ENCODE results near the gene DNAAF2. TPM values are rescaled to one million over a fixed set of nuclear protein-coding genes. Genes with fewer than 3 reads are reported as not detected.
A peak's percentile ranks its signal among the peaks of the same experiment; 100 is the strongest.
"Not testable (repeated sequence)": the region's sequence is repeated elsewhere in the genome, so short reads cannot be mapped to it uniquely, and the experiment has no call there.

The DNAAF2 gene
- total RNA-seq, 2 experiments from 2014 or later: 7.8 to 9.2 TPM

- Mint-ChIP-seq H3K4me3 (peak within 1 kb of the TSS; percentile 99), H3K27me3 (no peaks in the 10 kb centered on the region), H3K27ac (peak within 1 kb of the TSS; percentile 99), H3K9me3 (ENCODE audit: low read depth) (no peaks in the 10 kb centered on the region), H3K4me1 (peaks cover 19% of the 10 kb centered on the region), H3K36me3 (ENCODE audit: low read depth) (peaks cover 20% of the 10 kb centered on the region)
- ATAC-seq (peak; percentile 76), DNase-seq (peak; percentile 90)
- ChIA-PET CTCF (interaction anchor here (0.6 to 2.5 kb wide), 10 partner anchors 9 to 263 kb away, joined by 3 to 35 read pairs (median 4); partner anchors contain the start of genes DNAAF2, MGAT2, RPL36AL and RPS29), POLR2A (interaction anchor here (0.6 to 2.3 kb wide), 5 partner anchors 12 to 170 kb away, joined by 3 to 22 read pairs (median 8); partner anchors contain the start of genes DNAAF2, MGAT2, RPL36AL and RPS29)
- intact Hi-C loops (cut with DNase I, micrococcal nuclease): loop anchor here (1.0 kb wide), 4 partner anchors 12 to 170 kb away; partner anchors contain the start of genes MGAT2 (in 2 of the 2), RPL36AL (in 2 of the 2), RPS29 (in 2 of the 2) and KLHDC2 (in 1 of the 2)
Measured at GRCh38 chr14:49598485-49599300, 36.4 kb downstream of the DNAAF2 start, which contains the start of gene LRR1. LRR1 (plus strand) TSS chr14:49598940; CDS start chr14:49599021, 81 bp downstream.

DNA sequence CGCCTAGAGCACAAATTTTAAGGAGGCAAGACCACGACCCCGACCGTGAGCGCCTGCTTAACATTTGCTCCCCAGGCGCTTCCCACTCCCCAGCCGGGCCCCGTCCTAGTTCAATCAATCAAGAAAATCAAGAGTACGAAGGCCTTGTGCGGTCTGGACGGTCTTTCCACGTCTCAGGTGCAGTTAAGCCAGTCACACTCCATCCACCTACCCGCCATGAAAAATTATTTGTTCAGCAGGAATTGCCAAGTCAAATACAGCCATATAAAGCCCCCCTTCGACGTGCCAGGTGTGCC, 36.9 kb downstream of the DNAAF2 start:
- peak; percentile 9 for ATAC-seq
- CTCF ChIA-PET: interaction anchor here (1.4 to 2.5 kb wide), 5 partner anchors 11 to 137 kb away, joined by 3 to 35 read pairs (median 10); partner anchors contain the start of genes DNAAF2, MGAT2, RPL36AL and RPS29
- Mint-ChIP-seq H3K9me3 (ENCODE audit: low read depth) (no peaks in the 10 kb centered on the region), H3K27ac (peak overlapping the region; percentile 99), H3K4me1 (peaks cover 19% of the 10 kb centered on the region), H3K27me3 (no peaks in the 10 kb centered on the region), H3K36me3 (ENCODE audit: low read depth) (peaks cover 20% of the 10 kb centered on the region), H3K4me3 (peak overlapping the region; percentile 99)
- DNase-seq: no peak
- POLR2A ChIA-PET: interaction anchor here (1.8 to 2.3 kb wide), 2 partner anchors 12 to 23 kb away, joined by 17 to 22 read pairs; partner anchors contain the start of genes MGAT2, RPL36AL and RPS29
- intact Hi-C loops (cut with DNase I, micrococcal nuclease): loop anchor here (1.0 kb wide), 4 partner anchors 12 to 170 kb away; partner anchors contain the start of genes MGAT2 (in 2 of the 2), RPL36AL (in 2 of the 2), RPS29 (in 2 of the 2) and KLHDC2 (in 1 of the 2)

GRCh38 chr14:49594347-49595091, 40.5 kb downstream of the DNAAF2 start:
- CTCF ChIA-PET: interaction anchor here (0.6 to 3.5 kb wide), 5 partner anchors 8 to 133 kb away, joined by 3 to 41 read pairs (median 6); partner anchors contain the start of genes MGAT2, RPL36AL and RPS29
- POLR2A ChIA-PET: interaction anchor here (0.6 to 1.4 kb wide), 2 partner anchors 8 to 22 kb away, joined by 3 to 6 read pairs; partner anchors contain the start of gene RPS29
- intact Hi-C loops (cut with DNase I, micrococcal nuclease): no loop called here
- Mint-ChIP-seq H3K4me1 (peaks cover 8% of the 10 kb centered on the region), H3K9me3 (ENCODE audit: low read depth) (no peaks in the 10 kb centered on the region), H3K27me3 (no peaks in the 10 kb centered on the region), H3K27ac (no peak overlapping the region), H3K4me3 (no peak overlapping the region), H3K36me3 (ENCODE audit: low read depth) (peaks cover 6% of the 10 kb centered on the region)
- DNase-seq: peak; percentile 13
- ATAC-seq: no peak

- CTCF ChIA-PET: interaction anchor here (1.7 kb wide), 1 partner anchor 131 kb away, joined by 6 read pairs; no protein-coding TSS in a partner anchor
Measured at GRCh38 chr14:49593016-49593415, 42.0 kb downstream of the DNAAF2 start.

DNA sequence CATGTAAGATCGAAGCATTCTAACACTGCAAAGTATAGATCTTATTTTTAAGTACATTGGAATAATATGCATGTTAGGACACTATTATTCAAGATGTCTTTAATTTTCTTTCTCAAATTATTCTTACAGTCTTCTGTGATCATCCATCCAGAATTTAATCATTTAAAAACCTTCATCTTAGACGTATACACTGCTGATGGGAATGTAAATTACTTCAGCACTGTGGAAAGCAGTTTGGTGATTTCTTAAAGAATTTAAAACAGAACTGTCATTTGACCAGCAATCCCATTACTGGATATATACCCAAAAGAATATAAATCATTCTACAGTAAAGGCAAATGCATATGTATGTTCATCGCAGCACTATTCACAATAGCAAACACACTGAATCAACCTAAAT, 45.7 kb downstream of the DNAAF2 start:
- H3K4me3 Mint-ChIP-seq: no peak overlapping the region
- ChIA-PET POLR2A (interaction anchor here (0.6 kb wide), 1 partner anchor 31 kb away, joined by 3 read pairs; the partner anchor contains the start of genes MGAT2 and RPL36AL), CTCF (interaction anchor here (1.3 kb wide), 1 partner anchor 9 kb away, joined by 4 read pairs; the partner anchor contains the start of gene LRR1)
- ATAC-seq: no peak
- peak overlapping the region; percentile 1 for H3K27ac Mint-ChIP-seq
- DNase-seq: no peak
- intact Hi-C loops (cut with DNase I, micrococcal nuclease): loop anchor here in 1 of 2 experiments (10.0 kb wide), 1 partner anchor 125 kb away; no protein-coding TSS in a partner anchor
- H3K27me3 Mint-ChIP-seq: no peaks in the 10 kb centered on the region
- H3K9me3 Mint-ChIP-seq (ENCODE audit: low read depth): no peaks in the 10 kb centered on the region
- H3K4me1 Mint-ChIP-seq: peaks cover 8% of the 10 kb centered on the region
- peaks cover 21% of the 10 kb centered on the region for H3K36me3 Mint-ChIP-seq (ENCODE audit: low read depth)

More at GRCh38 chr14:49593016-49593415, 42.0 kb downstream of the DNAAF2 start:
- Mint-ChIP-seq H3K36me3 (ENCODE audit: low read depth) (no peaks in the 10 kb centered on the region), H3K27ac (no peak overlapping the region), H3K27me3 (no peaks in the 10 kb centered on the region), H3K4me1 (peaks cover 8% of the 10 kb centered on the region), H3K4me3 (no peak overlapping the region), H3K9me3 (ENCODE audit: low read depth) (no peaks in the 10 kb centered on the region)
- POLR2A ChIA-PET: no interaction called here
- DNase-seq (no peak), ATAC-seq (no peak)
- intact Hi-C loops (cut with DNase I, micrococcal nuclease): no loop called here

DNA sequence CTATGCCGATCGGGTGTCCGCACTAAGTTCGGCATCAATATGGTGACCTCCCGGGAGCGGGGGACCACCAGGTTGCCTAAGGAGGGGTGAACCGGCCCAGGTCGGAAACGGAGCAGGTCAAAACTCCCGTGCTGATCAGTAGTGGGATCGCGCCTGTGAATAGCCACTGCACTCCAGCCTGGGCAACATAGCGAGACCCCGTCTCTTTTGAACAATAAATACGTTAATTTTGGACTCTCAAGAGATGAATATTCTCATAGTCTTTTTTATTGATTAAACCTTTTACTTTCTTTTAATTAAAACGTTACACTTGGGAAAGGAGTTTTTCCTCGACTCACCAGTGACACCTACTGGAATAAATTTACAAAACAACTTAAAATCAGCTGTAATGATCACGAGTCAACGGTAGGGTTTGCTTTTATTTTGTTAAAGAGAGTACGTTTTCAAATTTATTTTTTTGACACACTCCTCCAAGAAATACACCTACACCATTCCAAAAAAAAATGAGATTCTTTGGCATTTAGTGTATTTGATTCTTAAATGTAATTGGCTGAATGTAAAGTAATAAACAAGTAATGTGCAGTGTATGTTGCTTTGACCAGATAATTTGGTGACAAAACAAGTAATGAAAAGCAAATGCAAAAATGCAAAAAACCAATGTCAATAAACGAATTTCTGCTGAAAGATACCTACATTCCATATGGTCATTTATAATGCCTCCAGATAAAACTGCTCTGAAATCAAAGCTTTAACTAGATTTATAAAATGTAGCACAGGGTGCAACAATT, 48.2 kb downstream of the DNAAF2 start:
- no peaks in the 10 kb centered on the region for H3K9me3 Mint-ChIP-seq (ENCODE audit: low read depth)
- intact Hi-C loops (cut with DNase I, micrococcal nuclease): loop anchor here (1.0 to 10.0 kb wide), 9 partner anchors 11 to 644 kb away; partner anchors contain the start of genes LRR1 (in 2 of the 2), MGAT2 (in 2 of the 2), RPL36AL (in 2 of the 2) and KLHDC2 (in 1 of the 2)
- peaks cover 32% of the 10 kb centered on the region for H3K4me1 Mint-ChIP-seq
- DNase-seq (peak; percentile 78), ATAC-seq (peak; percentile 33)
- POLR2A ChIA-PET: interaction anchor here (0.6 to 2.2 kb wide), 8 partner anchors 8 to 167 kb away, joined by 3 to 18 read pairs (median 5); partner anchors contain the start of genes DNAAF2, LRR1 and RPL36AL
- peak overlapping the region; percentile 92 for H3K4me3 Mint-ChIP-seq
- H3K27ac Mint-ChIP-seq: peak overlapping the region; percentile 96
- peaks cover 45% of the 10 kb centered on the region for H3K36me3 Mint-ChIP-seq (ENCODE audit: low read depth)
- H3K27me3 Mint-ChIP-seq: no peaks in the 10 kb centered on the region
- CTCF ChIA-PET: interaction anchor here (0.6 to 3.7 kb wide), 13 partner anchors 9 to 1204 kb away, joined by 3 to 41 read pairs (median 6); partner anchors contain the start of genes LRR1, MGAT2 and RPL36AL

DNA sequence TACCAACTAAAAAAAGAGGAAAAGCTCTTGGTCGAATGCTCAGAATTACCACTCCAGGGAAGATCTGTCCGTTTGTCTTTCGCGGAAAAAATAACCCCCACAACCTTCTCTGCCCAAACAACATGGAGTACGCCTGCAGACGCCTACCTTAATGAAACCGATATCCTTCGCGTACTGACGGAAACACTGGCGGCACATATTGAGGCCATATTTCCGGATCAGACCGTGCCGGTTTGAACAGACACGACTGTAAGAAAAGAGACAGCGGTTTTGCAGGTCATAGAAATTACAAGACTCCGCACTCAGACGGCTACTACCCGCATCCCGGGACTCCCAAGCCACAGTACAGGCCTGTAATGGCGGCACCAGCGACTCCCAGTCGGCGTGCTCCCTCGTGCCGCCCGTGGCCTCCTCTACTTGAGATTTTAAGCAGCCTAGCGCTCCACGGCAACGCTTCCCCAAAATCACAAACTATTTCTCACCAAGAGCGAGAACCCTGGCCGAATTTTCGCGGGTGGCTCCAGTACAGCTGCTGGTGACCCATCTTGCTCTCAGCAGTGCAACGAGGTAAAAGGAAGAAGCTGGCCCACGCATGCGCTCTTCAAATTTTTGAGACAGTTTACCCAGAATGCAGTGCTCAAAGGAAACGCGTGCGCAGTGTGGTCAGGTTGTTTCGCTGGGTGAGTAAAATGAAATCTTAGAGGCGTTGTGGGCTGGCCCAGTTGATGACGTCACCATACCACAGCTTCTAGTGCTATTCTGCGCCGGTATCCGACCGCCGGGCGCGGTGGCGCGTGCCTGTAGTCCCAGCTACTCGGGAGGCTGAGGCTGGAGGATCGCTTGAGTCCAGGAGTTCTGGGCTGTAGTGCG, 49.0 kb downstream of the DNAAF2 start, which contains the start of gene RPS29:
TSS of gene RPS29 (minus strand) at position 578 of the 870 bp plus-strand sequence. CDS start at position 544, 34 bp downstream.
- peaks cover 53% of the 10 kb centered on the region for H3K36me3 Mint-ChIP-seq (ENCODE audit: low read depth)

DNA sequence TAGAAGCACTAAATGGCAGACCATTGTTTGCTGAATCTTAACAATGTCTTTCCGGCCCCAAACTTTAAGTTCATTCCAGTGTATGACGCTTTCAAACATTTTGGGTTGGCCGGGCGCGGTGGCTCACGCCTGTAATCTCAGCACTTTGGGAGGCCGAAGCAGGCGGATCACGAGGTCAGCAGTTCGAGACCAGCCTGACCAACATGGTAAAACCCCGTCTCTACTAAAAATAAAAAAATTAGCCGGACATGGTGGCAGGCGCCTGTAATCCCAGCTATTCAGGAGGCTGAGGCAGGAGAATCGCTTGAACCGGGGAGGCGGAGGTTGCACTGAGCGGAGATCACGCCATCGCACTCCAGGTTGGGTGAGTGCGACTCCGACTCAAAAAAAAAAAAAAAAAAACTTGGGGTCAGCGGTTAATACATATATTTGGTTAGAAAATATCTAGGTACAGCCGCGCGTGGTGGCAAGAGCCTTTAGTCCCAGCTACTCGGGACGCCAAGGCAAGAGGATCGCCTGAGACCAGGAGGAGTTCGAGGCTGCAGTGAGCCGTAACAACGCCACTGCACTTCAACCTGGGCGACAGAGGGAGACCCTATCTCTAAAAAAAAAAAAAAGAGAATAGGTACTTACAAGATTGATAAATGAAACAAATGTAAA, 49.9 kb downstream of the DNAAF2 start:
- Mint-ChIP-seq H3K4me1 (peaks cover 43% of the 10 kb centered on the region), H3K36me3 (ENCODE audit: low read depth) (peaks cover 57% of the 10 kb centered on the region), H3K27ac (peak overlapping the region; percentile 96), H3K4me3 (peak overlapping the region; percentile 92)
- H3K9me3 Mint-ChIP-seq (ENCODE audit: low read depth); ATAC-seq; H3K27me3 Mint-ChIP-seq: not testable (repeated sequence)
- POLR2A ChIA-PET: interaction anchor here (0.5 to 2.2 kb wide), 5 partner anchors 14 to 1178 kb away, joined by 3 to 17 read pairs (median 3); partner anchors contain the start of gene LRR1
- peak; percentile 56 for DNase-seq
- CTCF ChIA-PET: interaction anchor here (0.6 to 3.7 kb wide), 9 partner anchors 11 to 901 kb away, joined by 3 to 41 read pairs (median 4); partner anchors contain the start of genes MGAT2 and RPL36AL
- intact Hi-C loops (cut with DNase I, micrococcal nuclease): loop anchor here in 1 of 2 experiments (10.0 kb wide), 1 partner anchor 120 kb away; no protein-coding TSS in a partner anchor

More for the DNA sequence above, 49.0 kb downstream of the DNAAF2 start, which contains the start of gene RPS29:
- ChIA-PET POLR2A (interaction anchor here (0.6 to 2.2 kb wide), 8 partner anchors 9 to 49 kb away, joined by 3 to 18 read pairs (median 4); partner anchors contain the start of genes DNAAF2, LRR1 and RPL36AL), CTCF (interaction anchor here (0.6 to 3.7 kb wide), 18 partner anchors 10 to 900 kb away, joined by 3 to 41 read pairs (median 4); partner anchors contain the start of genes LRR1, MGAT2 and RPL36AL)
- Mint-ChIP-seq H3K4me1 (peaks cover 40% of the 10 kb centered on the region), H3K27ac (peak within 1 kb of the TSS; percentile 96), H3K9me3 (ENCODE audit: low read depth) (no peaks in the 10 kb centered on the region), H3K4me3 (peak within 1 kb of the TSS; percentile 92), H3K27me3 (no peaks in the 10 kb centered on the region)
- intact Hi-C loops (cut with DNase I, micrococcal nuclease): loop anchor here (1.0 to 10.0 kb wide), 8 partner anchors 12 to 645 kb away; partner anchors contain the start of genes LRR1 (in 2 of the 2), MGAT2 (in 2 of the 2), RPL36AL (in 2 of the 2) and KLHDC2 (in 1 of the 2)
- DNase-seq: peak; percentile 99
- ATAC-seq: peak; percentile 84
